GM18507 (cell line): Measurements from ENCODE around the gene RNU5D-1.

ENCODE experiments used
- DNase-seq: peaks from one replicate; pipeline ENCODE4 v3.0.0; 2011; ENCODE audit warnings: low read depth; ENCODE audit not compliant: insufficient read length; ENCODE audit errors: extremely low spot score
- FAIRE-seq: peaks from 2 replicates; lab custom pipeline; 2011; peaks lifted over from hg19 to GRCh38; lab: Jason Lieb, UNC

Gene RNU5D-1

GRCh38 chr1:44735992-44736391, 5.0 kb upstream of the RNU5D-1 start:
- FAIRE-seq, result no peak
- no peak for DNase-seq

- no peak for FAIRE-seq
- no peak for DNase-seq
Measured at GRCh38 chr1:44733784-44734183, 2.8 kb upstream of the RNU5D-1 start.

GRCh38 chr1:44733365-44733764, 2.4 kb upstream of the RNU5D-1 start:
- no peak for FAIRE-seq
- DNase-seq, result no peak

- DNase-seq (no peak), FAIRE-seq (no peak)
Measured at GRCh38 chr1:44724955-44725698, 5.8 kb downstream of the RNU5D-1 start.

- no peak for DNase-seq
- FAIRE-seq, result no peak
Measured at GRCh38 chr1:44724296-44724954, 6.5 kb downstream of the RNU5D-1 start.

GRCh38 chr1:44723496-44724295, 7.3 kb downstream of the RNU5D-1 start:
- DNase-seq (no peak), FAIRE-seq (peak; percentile 91)

GRCh38 chr1:44723064-44723463, 7.9 kb downstream of the RNU5D-1 start:
- DNase-seq (no peak), FAIRE-seq (no peak)

GRCh38 chr1:44721485-44722361, 9.2 kb downstream of the RNU5D-1 start:
- FAIRE-seq, result peak; percentile 87
- DNase-seq, result peak; percentile 61

GRCh38 chr1:44720281-44720680, 10.7 kb downstream of the RNU5D-1 start:
- FAIRE-seq (no peak), DNase-seq (no peak)

GRCh38 chr1:44719318-44719717, 11.7 kb downstream of the RNU5D-1 start:
- FAIRE-seq (no peak), DNase-seq (no peak)

GRCh38 chr1:44718091-44718490, 12.9 kb downstream of the RNU5D-1 start:
- DNase-seq (no peak), FAIRE-seq (peak; percentile 61)

GRCh38 chr1:44717653-44718052, 13.3 kb downstream of the RNU5D-1 start:
- FAIRE-seq, result no peak
- DNase-seq, result no peak

- DNase-seq, result no peak
- no peak for FAIRE-seq
Measured at GRCh38 chr1:44717156-44717555, 13.8 kb downstream of the RNU5D-1 start.

- FAIRE-seq, result peak; percentile 96
- DNase-seq, result peak; percentile 64
Measured at GRCh38 chr1:44714944-44715571, 15.9 kb downstream of the RNU5D-1 start.

GRCh38 chr1:44714532-44714931, 16.4 kb downstream of the RNU5D-1 start:
- FAIRE-seq (no peak), DNase-seq (no peak)

- peak; percentile 64 for FAIRE-seq
- no peak for DNase-seq
Measured at GRCh38 chr1:44713321-44713781, 17.6 kb downstream of the RNU5D-1 start.

- FAIRE-seq (peak; percentile 91), DNase-seq (no peak)
Measured at GRCh38 chr1:44707959-44708831, 22.8 kb downstream of the RNU5D-1 start.
